Esophagus squamous epithelium (tissue), 5 donors: ENCODE data around the gene DCUN1D4. TPM values are rescaled to one million over a fixed set of nuclear protein-coding genes. Genes with fewer than 3 reads are reported as not detected.

Experiments used
- DNase-seq: peaks from one replicate; lab custom pipeline; 2025; lab: John Stamatoyannopoulos, UW
- H3K27ac ChIP-seq, 4 donors: fragments of 200-600 bp; sonication (generic); one replicate each; pipeline ENCODE4 v1.5.1; 2016 to 2019; ENCODE audit warnings: mild to moderate bottlenecking in 1 of 4
- H3K27me3 ChIP-seq, 4 donors: fragments of 200-600 bp; sonication (generic); 1 replicate in 3 of 4; 2 replicates in 1 of 4; pipeline versions ENCODE4 v1.5.1 to v1.6.0; 2017 to 2021; ENCODE audit warnings: antibody characterized with exemption in 1 of 4
- H3K36me3 ChIP-seq, 3 donors: fragments of 200-600 bp; sonication (generic); one replicate each; pipeline ENCODE4 v1.5.1; 2016 to 2019
- H3K4me1 ChIP-seq, 3 donors: fragments of 200-600 bp; sonication (generic); one replicate each; pipeline ENCODE4 v1.5.1; 2017 to 2019
- H3K4me3 ChIP-seq, 4 donors: fragments of 200-600 bp; sonication (generic); 1 replicate in 3 of 4; 2 replicates in 1 of 4; pipeline ENCODE4 v1.5.1; 2016 to 2019; ENCODE audit warnings: mild to moderate bottlenecking in 2 of 4, moderate library complexity in 1 of 4
- H3K9me3 ChIP-seq, 3 donors: fragments of 200-600 bp; sonication (generic); one replicate each; pipeline ENCODE4 v1.5.1; 2016 to 2019
- POLR2A ChIP-seq, 4 donors: fragments of 450-650 bp; IDR thresholded peaks; one replicate each; pipeline ENCODE4 v1.6.1; 2017; ENCODE audit warnings: antibody characterized with exemption in 4 of 4, mild to moderate bottlenecking in 4 of 4, moderate library complexity in 3 of 4
- WGBS, 2 donors: methylation state at CpG; one replicate each; pipeline ENCODE4 v1.1.5; 2018; 5-methylcytosine and 5-hydroxymethylcytosine counted together
- intact Hi-C: fragments of 100-400 bp; cut with DNase I; formaldehyde crosslinking; loops from one replicate; pipeline ENCODE4 v1.15.0; 2022
- total RNA-seq, 4 donors: library from RNA; depleted of rRNA; stranded (reverse); fragments of >200 nt; gene quantifications; one replicate each; pipeline ENCODE4 v1.1.0, GENCODE V29; 2016
- TF ChIP-seq, protein P1 (sequence below), 6 experiments: fragments of 450-650 bp in 4 of 6; fragments of 200-600 bp in 2 of 6; sonication (generic) in 2 of 6; IDR thresholded peaks; one replicate each; pipeline ENCODE4 v1.5.1; 2016 to 2019; ENCODE audit warnings: antibody characterized with exemption in 6 of 6, mild to moderate bottlenecking in 4 of 6, moderate library complexity in 4 of 6
- donor health status: DM: yes; HTN: yes; CAD: no.

Gene DCUN1D4
- total RNA-seq, 4 donors from 2014 or later, result 13.0 to 33.0 (median 16.7) TPM

DNA sequence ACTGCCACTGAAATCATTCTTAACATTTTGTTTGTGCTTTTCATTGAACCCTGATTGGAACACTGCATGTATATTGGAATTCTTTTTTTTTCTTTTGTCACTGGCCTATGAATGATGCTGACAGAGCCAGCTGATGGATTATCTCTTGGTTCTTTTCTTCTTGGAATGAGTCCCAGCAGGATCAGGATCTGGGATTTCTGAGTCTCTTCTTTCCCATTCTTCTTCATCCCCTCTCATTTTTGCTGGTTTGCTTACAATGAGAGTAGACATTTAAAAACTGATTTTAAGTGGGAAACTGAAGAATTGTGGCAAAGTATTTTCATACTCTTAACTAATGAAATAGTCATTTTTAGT lies 9.0 kb downstream of the DCUN1D4 start:
- no peak for DNase-seq
- Histone ChIP-seq H3K4me3 (no peak overlapping the region), H3K27me3 (no peaks in the 10 kb centered on the region), H3K27ac (no peak overlapping the region), H3K9me3 (no peaks in the 10 kb centered on the region), H3K36me3 (peaks cover 0 to 10% (median 0%) of the 10 kb centered on the region in 3 donors), H3K4me1 (peaks cover 9 to 30% (median 14%) of the 10 kb centered on the region in 3 donors)
- TF ChIP-seq, protein P1, sequence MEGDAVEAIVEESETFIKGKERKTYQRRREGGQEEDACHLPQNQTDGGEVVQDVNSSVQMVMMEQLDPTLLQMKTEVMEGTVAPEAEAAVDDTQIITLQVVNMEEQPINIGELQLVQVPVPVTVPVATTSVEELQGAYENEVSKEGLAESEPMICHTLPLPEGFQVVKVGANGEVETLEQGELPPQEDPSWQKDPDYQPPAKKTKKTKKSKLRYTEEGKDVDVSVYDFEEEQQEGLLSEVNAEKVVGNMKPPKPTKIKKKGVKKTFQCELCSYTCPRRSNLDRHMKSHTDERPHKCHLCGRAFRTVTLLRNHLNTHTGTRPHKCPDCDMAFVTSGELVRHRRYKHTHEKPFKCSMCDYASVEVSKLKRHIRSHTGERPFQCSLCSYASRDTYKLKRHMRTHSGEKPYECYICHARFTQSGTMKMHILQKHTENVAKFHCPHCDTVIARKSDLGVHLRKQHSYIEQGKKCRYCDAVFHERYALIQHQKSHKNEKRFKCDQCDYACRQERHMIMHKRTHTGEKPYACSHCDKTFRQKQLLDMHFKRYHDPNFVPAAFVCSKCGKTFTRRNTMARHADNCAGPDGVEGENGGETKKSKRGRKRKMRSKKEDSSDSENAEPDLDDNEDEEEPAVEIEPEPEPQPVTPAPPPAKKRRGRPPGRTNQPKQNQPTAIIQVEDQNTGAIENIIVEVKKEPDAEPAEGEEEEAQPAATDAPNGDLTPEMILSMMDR (IDR thresholded peaks at IDR 0.05), result no peak
- TF ChIP-seq POLR2A (IDR thresholded peaks at IDR 0.05), result no peak
- intact Hi-C loops, result no loop called here

DNA sequence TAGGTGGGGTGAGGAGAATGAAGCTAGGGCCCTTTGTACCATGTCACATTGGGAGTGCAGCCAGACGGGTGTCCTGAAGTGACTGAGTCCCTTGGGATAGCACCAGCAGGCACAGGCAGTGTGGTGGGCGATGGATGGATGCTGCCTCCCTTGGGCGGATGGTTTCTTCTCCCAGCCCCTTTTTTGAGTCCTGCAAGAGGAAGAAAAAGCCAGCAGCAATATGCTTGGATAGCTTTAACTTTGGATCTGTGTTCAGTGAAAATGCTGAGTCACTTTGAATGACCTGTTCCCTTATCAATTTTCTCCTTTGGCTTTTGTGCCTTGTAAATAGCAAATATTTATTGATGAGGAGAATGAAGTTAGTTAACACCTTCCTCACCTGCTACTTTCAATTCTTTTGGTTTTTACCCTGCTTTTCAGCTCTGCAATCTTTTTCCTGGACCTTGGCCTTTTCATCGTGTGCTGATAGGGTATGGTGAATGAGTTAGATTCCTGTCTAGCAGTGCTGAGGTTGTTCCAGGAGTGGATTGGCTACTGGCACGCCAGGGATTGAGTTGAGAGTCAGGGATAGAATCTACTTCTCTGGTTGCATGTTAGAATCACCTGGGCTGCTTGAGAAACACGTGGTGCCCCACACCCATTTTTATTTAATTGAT lies 10.2 kb downstream of the DCUN1D4 start:
- H3K4me3 ChIP-seq, result no peak overlapping the region
- no peaks in the 10 kb centered on the region for H3K27me3 ChIP-seq
- intact Hi-C loops, result no loop called here
- H3K36me3 ChIP-seq, result peaks cover 0 to 10% (median 0%) of the 10 kb centered on the region in 3 donors
- no peak for DNase-seq
- TF ChIP-seq, protein P1 (IDR thresholded peaks at IDR 0.05), result no peak
- no peak for TF ChIP-seq POLR2A (IDR thresholded peaks at IDR 0.05)
- peak overlapping the region in 1 of 4 donors; percentile 28 for H3K27ac ChIP-seq
- no peaks in the 10 kb centered on the region for H3K9me3 ChIP-seq
- peaks cover 9 to 30% (median 14%) of the 10 kb centered on the region in 3 donors for H3K4me1 ChIP-seq
- 47 to 72% methylated on average over 2 to 6 of the region's 6 CpGs for WGBS, 2 donors

DNA sequence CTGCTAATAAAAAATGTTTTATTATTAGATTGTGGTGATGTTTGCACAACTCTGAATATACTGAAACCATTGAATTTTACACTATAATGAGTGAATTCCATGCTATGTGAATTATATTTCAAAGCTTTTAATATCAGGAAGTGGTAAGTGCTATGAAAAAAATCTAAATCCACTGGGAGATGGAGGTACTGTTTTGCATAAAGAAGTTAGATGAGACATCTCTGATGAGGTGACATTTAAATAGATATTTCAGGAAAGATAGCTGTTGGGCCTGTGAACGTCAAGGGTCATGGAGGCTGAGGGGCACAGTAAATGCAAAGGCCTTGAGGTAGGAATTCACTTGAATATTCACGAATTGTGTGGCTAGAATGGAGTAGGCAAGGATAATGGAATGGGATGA lies 12.3 kb downstream of the DCUN1D4 start:
- intact Hi-C loops, result no loop called here
- TF ChIP-seq, protein P1 (IDR thresholded peaks at IDR 0.05), result no peak
- TF ChIP-seq POLR2A (IDR thresholded peaks at IDR 0.05), result no peak
- WGBS, 2 donors, result 86 to 92% methylated on average over 2 of the region's 2 CpGs
- Histone ChIP-seq H3K9me3 (no peaks in the 10 kb centered on the region), H3K4me1 (peaks cover 14 to 47% (median 19%) of the 10 kb centered on the region in 3 donors), H3K4me3 (no peak overlapping the region), H3K27ac (no peak overlapping the region), H3K36me3 (no peaks in the 10 kb centered on the region), H3K27me3 (no peaks in the 10 kb centered on the region)
- no peak for DNase-seq

DNA sequence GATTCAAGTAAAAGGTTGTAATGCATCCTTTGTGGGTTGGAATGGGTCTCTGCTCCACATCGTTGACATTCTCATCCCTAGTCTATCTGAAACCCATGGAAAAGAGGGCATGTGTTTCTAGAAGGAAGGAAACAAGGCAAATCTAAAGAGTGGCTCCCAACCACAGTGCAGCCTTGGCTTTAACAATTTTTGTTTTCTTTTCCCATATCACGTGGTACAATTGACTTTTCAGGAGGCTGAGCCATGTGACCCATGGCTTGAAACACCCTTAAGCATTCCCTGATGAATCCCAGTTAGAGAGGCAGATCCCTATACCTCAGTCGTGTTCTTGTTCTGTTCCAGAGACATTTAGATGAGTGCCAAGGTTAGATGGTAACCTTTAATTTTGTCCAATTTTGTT lies 12.8 kb downstream of the DCUN1D4 start:
- intact Hi-C loops, result no loop called here
- no peaks in the 10 kb centered on the region for H3K36me3 ChIP-seq
- 65 to 71% methylated on average over 3 of the region's 3 CpGs for WGBS, 2 donors
- H3K9me3 ChIP-seq, result no peaks in the 10 kb centered on the region
- H3K4me1 ChIP-seq, result peaks cover 14 to 44% (median 17%) of the 10 kb centered on the region in 3 donors
- H3K4me3 ChIP-seq, result no peak overlapping the region
- no peaks in the 10 kb centered on the region for H3K27me3 ChIP-seq
- DNase-seq, result no peak
- TF ChIP-seq, protein P1 (IDR thresholded peaks at IDR 0.05), result no peak
- no peak for TF ChIP-seq POLR2A (IDR thresholded peaks at IDR 0.05)
- no peak overlapping the region for H3K27ac ChIP-seq

DNA sequence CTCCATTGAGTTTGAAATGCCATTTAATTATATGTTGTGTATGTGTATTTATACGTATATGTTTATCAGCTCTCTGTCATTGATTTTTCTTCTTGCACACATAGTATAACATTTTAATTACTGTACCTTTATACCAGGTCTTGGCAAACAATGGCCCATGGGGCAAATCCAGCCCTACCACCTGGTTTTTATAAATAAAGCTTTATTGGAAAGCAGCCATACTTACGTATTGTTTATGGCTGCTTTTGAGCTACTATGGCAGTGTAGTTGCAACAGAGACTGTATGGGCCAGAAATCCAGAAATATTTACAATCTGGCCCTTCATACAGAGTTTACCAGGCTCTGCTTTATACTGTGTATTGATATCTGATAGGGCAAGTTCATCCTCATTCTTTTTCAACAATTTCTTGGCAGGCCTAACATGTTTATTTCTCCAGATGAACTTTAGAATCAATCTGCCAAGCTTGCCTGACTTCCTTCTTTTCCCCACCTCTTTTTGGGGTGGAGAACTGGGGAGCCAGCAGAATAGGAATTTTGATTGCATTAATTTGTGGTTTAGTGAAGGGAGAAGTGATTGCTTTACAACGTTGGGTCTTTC lies 15.8 kb downstream of the DCUN1D4 start:
- H3K27ac ChIP-seq, result no peak overlapping the region
- 46 to 54% methylated on average over 3 of the region's 3 CpGs for WGBS, 2 donors

More for the DNA sequence above, 15.8 kb downstream of the DCUN1D4 start:
- no peaks in the 10 kb centered on the region for H3K27me3 ChIP-seq
- H3K4me3 ChIP-seq, result no peak overlapping the region
- TF ChIP-seq POLR2A (IDR thresholded peaks at IDR 0.05), result no peak
- TF ChIP-seq, protein P1 (IDR thresholded peaks at IDR 0.05), result no peak
- no peaks in the 10 kb centered on the region for H3K9me3 ChIP-seq
- no peak for DNase-seq
- intact Hi-C loops, result no loop called here
- peaks cover 0 to 4% (median 0%) of the 10 kb centered on the region in 3 donors for H3K36me3 ChIP-seq
- H3K4me1 ChIP-seq, result peaks cover 0 to 19% (median 10%) of the 10 kb centered on the region in 3 donors
